ENCODE results near the gene TANGO6.
A peak's percentile ranks its signal among the peaks of the same experiment; 100 is the strongest.

Gene TANGO6

DNA sequence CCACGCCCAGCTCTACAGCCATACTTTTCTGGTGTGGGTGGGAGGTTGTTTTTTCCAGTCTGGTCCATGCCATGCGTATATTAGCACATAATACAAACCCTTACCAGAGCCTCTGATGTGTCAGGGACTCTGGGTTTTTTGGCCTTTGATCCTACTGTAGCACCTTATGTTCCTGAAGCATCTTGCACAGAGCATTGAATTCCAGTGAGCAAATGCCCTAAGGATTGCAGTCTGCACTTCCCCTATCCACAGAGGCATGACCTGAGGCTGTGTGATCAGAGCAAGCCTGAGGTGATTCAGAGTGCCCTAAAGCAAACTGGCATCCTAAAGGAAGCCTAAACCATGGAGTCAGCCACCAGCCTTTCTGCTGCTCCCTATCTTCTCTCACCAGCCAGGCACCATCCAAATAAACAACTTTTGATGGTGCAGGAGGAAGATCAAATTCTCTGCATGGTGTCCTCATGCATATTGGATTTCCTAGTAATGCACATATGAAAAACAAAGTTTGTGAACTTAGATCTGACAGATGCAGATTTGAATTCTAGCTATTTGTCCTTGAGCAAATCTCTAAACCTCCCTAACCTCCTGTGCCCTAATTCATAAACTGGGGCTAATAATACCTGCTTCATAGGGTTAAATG lies 220.9 kb downstream of the TANGO6 start:
- DNase-seq = no peak

- DNase-seq = no peak
Observed at GRCh38 chr16:69064764-69065313, 221.5 kb downstream of the TANGO6 start.

GRCh38 chr16:69069504-69069903 lies 226.2 kb downstream of the TANGO6 start:
- DNase-seq = no peak

DNA sequence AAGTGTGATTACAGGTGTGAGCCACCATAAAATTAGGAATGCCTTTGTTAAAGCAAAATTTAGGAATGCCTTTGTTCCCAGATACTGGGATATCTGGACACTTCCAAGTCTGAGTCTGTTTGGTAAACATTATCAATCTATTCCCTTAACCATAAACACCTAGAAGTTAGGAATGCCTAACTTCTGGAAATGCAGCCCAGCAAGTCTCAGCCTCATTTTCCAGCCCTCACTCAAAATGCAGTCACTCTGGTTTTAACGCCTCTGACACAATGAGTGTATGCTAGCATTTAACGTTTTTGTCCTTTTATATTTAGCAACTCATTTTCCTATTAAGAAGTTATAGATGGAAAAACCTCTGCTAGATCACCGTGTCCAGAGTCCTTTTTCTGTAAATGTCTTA lies 227.7 kb downstream of the TANGO6 start:
- no peak for DNase-seq

DNA sequence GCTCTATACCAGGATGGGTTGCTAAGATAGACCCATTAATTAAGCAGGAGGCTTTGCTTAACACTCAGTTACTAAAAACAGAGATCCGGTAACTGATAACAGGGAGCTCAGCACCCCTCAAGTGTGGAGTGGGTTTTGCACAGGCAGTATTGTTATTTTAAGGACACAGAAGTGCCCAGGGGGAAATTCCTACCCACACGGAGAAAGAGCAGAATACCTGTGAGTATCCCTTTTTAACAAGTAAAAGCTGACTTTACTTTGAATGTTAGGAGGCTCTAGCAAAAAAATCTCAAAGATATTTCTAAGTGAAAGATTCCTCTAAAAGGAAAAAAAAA lies 229.3 kb downstream of the TANGO6 start:
- no peak for DNase-seq

GRCh38 chr16:69073181-69073702 lies 229.9 kb downstream of the TANGO6 start:
- peak in 2 of 3 experiments; percentile 4 to 11 for DNase-seq

- DNase-seq = no peak
Observed at GRCh38 chr16:69077251-69077650, 233.9 kb downstream of the TANGO6 start.

DNA sequence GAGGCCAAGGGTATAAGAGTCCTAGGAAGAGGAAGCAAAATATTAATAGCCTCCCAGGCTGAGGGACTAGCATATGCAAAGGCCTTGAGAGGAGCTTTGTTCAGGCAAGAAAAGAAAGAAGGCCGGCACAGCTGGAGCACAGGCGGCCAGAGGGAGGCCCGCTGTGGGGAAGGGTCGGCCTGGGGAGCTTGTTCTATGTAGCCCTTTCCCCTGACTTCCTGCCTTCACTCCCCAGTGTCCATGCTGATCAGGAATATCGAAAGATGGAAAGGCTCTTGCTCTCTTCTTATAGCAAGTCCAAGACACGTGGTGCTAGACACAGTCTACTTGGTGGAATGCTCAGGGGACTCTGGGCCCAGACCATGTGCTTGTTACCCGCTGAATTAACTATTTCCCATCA lies 234.7 kb downstream of the TANGO6 start:
- DNase-seq = no peak

DNA sequence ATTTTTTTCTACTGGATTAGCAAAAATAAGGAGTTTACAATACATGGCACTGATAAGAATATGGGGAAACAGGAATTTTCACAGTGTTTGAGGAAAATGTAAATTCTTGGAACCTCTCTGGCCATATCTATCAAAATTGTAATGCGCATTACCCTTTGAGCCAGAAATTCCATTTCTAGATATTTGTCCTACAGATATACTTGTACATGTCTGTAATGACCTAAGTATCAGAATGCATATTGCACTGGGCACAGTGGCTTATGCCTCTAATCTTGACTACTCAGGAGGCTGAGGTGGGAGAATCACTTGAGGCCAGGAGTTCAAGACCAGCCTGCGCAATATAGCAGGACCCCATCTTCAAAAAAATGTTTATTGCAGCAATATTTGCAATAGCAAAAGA lies 236.4 kb downstream of the TANGO6 start:
- no peak for DNase-seq

- DNase-seq = no peak
Observed at GRCh38 chr16:69083306-69083941, 240.1 kb downstream of the TANGO6 start.

- no peak for DNase-seq
Observed at GRCh38 chr16:69084289-69084688, 241.0 kb downstream of the TANGO6 start.

- DNase-seq = no peak
Observed at GRCh38 chr16:69085032-69085695, 241.8 kb downstream of the TANGO6 start.

DNA sequence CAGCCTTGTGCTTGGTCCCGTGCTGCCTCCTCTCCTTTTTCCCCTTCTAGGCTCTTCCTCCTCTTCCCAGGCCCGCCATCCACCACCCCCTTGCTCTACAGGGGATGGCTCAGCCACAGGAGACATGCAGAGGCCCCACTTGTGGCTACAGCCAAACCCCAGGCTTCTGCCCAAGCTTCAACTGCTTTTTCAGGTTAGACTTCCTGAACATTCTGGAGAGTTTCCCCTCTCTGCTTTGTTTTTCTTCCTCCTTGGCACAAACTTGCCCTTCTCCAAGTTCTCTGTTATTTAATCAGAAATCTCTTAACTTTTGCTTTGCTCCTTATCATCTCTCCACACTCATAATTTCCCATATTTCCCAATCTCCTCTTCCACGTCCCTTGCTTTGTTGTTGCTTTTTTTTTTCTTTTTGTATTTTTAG lies 243.8 kb downstream of the TANGO6 start:
- no peak for DNase-seq

DNA sequence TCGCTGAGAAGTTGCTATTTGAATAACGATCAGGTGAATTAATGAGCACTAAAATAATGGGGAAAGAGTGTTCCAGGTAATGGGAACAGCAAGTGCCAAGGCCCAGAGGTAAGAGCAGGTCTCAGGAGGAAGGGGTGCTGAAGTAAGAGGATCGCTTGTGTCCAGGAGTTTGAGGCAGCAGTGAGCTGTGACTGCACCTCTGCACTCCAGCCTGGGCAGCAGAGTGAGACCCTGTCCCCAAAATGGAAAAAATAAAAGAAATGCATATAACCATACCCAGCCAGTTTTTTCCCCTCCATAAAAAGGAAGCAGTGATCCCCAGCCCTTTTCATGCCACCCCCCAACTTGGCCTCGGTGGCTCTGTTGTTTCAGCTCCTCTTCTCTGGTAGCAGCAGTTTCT lies 245.4 kb downstream of the TANGO6 start:
- no peak for DNase-seq

DNA sequence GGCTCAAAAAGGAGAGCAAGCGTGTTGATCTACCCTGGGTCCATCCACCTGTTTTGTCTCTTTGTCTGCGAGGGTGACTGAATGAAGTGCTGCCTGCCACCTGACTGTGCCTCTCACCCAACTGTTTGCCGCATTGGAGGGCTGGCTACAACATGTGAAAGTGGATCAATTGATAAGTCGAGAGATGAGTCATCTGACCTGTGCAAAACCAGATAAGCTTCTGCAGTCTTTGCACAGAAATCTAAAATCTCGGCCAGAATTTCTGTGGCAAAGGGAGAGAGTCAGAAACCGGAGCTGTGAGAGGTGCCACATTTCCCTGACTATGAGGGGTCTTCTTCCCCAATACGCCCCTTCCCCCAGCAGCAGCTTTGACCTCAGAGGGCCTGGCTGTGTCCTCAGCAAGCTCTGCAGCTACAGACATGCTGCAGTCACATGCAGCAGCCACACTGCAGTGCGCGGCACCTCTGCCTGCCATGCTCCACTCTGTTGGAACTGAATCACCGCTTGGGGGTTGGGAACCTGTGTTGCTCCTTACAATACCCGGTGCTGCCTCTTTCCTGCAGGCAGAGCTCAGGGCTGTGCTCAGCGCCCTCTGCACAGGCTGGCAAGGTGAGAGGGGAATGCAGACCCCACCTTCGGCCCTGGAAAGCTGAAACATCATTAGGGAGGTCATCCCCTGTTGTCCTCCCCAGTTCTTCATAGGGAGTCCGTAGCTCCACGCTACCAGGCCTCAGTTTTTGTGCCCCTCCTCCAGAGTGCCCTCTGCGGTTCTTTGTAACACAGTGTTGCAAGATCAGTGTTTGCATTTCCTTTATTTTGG lies 246.0 kb downstream of the TANGO6 start:
- DNase-seq = peak in 1 of 3 experiments; percentile 16

DNA sequence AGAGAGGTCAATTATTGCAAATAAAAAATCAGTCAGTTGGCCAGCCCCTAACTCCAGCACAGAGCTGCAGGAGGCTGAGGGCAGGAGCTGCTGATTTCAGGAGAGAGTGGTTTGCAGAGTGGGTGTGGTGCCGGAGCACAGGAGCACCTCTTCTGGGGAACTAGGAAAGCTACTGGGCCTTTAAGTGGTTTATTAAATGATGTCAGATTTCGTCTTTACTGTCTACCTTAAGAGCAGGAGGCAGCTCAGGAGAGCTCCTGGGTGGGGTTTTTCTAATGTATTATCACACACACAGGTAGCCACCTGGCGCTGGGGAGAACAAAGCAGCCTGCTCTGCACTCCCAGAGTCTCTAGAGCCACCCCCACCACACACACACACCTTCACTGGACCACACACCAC lies 250.6 kb downstream of the TANGO6 start:
- DNase-seq = peak; percentile 10 to 74 (median 47)

- DNase-seq = no peak
Observed at GRCh38 chr16:69094501-69094900, 251.2 kb downstream of the TANGO6 start.

DNA sequence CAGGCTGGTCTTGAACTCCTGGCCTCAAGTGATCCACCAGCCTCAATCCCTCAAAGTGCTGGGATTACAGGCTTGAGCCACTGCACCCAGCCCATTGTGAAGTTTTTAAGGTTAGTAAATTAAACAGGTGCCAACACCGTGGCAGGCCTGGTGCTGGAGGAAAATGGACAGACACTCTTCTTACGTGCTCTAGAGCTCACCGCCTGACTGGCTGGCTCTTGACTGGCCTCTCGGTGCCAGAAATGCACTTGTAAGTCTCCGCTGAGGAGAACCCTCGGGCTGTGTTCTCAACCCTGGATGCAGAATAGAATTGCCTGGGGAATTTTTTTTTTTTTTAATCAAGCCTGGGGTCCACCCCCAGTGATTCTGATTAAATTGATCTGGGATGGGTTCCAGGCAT lies 251.9 kb downstream of the TANGO6 start:
- peak in 1 of 3 experiments; percentile 17 for DNase-seq

- peak; percentile 26 to 63 (median 39) for DNase-seq
Observed at GRCh38 chr16:69100071-69100691, 256.9 kb downstream of the TANGO6 start.

DNA sequence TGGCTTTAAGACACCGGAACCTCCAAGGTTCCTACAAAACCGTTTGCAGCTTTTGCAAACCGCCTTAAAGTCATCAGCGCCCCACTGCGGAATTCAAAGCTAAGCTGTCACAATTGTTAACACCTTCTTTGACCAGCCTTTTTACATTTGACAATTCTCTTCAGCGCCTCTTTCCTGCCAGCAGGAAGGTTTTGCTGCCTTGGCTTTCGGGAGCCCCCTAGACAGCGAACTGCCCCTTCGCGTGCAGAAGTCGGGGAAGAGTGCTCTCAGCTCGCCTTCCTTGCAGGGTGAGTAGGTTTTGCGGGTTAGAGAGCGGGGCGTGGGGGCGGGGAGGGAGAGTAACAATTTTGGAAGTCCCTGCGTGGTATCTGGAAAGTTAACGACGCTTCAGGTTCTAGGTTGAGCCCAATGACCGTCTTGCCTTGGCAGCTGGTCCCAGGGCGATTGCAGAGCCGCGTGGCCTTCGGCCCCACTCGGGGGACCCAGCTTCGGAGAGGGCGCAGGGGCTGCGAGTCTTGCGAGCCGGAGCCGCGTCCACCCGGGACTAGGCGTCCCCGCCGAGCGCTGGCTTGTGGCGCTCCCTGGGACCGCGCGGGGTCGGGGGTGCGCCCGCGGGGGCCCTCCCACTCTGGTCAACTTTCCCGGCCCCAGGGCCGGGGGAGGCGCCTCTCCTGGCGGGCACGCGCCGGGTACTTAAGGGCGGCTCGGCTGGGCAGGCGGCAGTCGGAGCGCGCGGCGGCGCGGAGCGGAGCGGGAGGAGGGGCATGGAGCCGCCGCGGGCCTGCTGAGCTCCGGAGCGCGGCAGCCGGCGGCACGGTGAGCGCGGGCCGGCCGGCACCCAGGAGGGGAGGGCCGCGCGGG lies 262.4 kb downstream of the TANGO6 start, which contains the start of gene HAS3:
Gene HAS3, plus strand, starts transcription at position 153 of the 861 bp plus-strand sequence. CDS start 3,743 bp downstream, outside the sequence.
- DNase-seq = peak; percentile 54 to 72 (median 66)

Data from NCI-H1417 (cell line).